BJ (cell line): ENCODE measurements around the gene URGCP. TPM values are rescaled to one million over a fixed set of nuclear protein-coding genes. Genes with fewer than 3 reads are reported as not detected.

ENCODE experiments used
- CTCF ChIA-PET: fragments of 350-600 bp; formaldehyde crosslinking; extraction: SDS; loops from one replicate; lab custom pipeline; 2021; ENCODE audit warnings: antibody characterized with exemption, inconsistent platforms; lab: Yijun Ruan, JAX
- POLR2A ChIA-PET: fragments of 300-600 bp; sonication (Branson Sonifier 250); formaldehyde crosslinking; extraction: SDS; loops from one replicate; lab custom pipeline; 2021; ENCODE audit warnings: antibody characterized with exemption; lab: Charles Lee
- DNase-seq: peaks from one replicate; pipeline ENCODE4 v3.0.0-alpha.2; 2011; ENCODE audit warnings: low read depth
- H3K27me3 ChIP-seq: 2 replicates; pipeline ENCODE4 v1.6.0; 2011; ENCODE audit warnings: low read length; ENCODE audit not compliant: control insufficient read depth, insufficient read depth
- H3K36me3 ChIP-seq: 2 replicates; pipeline ENCODE4 v1.5.1; 2011; ENCODE audit warnings: low read length; ENCODE audit not compliant: control insufficient read depth, insufficient read depth
- H3K4me3 ChIP-seq: 2 replicates; pipeline ENCODE4 v1.5.1; 2011; ENCODE audit warnings: low read depth, mild to moderate bottlenecking, control low read depth, low read length
- polyA plus RNA-seq: library from polyadenylated mRNA; depleted of rRNA; stranded (reverse); fragments of >200 nt; gene quantifications from 2 replicates; pipeline ENCODE4 v1.2.3, GENCODE V29; 2011
- TF ChIP-seq, protein P1 (sequence below): IDR thresholded peaks from 2 replicates; pipeline ENCODE4 v1.5.1; 2011; ENCODE audit warnings: low read depth, mild to moderate bottlenecking, control low read depth, inconsistent platforms, low read length, moderate library complexity; ENCODE audit not compliant: insufficient read depth

The URGCP gene
- polyA plus RNA-seq, 1 experiment = 41.6 TPM

- TF ChIP-seq, protein P1, sequence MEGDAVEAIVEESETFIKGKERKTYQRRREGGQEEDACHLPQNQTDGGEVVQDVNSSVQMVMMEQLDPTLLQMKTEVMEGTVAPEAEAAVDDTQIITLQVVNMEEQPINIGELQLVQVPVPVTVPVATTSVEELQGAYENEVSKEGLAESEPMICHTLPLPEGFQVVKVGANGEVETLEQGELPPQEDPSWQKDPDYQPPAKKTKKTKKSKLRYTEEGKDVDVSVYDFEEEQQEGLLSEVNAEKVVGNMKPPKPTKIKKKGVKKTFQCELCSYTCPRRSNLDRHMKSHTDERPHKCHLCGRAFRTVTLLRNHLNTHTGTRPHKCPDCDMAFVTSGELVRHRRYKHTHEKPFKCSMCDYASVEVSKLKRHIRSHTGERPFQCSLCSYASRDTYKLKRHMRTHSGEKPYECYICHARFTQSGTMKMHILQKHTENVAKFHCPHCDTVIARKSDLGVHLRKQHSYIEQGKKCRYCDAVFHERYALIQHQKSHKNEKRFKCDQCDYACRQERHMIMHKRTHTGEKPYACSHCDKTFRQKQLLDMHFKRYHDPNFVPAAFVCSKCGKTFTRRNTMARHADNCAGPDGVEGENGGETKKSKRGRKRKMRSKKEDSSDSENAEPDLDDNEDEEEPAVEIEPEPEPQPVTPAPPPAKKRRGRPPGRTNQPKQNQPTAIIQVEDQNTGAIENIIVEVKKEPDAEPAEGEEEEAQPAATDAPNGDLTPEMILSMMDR = no peak
- Histone ChIP-seq H3K36me3 (peaks cover 25% of the 10 kb centered on the region), H3K4me3 (no peak overlapping the region), H3K27me3 (no peaks in the 10 kb centered on the region)
- DNase-seq = no peak
- ChIA-PET CTCF (interaction anchor here (0.7 to 1.5 kb wide), 3 partner anchors 9 to 204 kb away, joined by 3 to 4 read pairs (median 4); partner anchors contain the start of gene MRPS24), POLR2A (no interaction called here)
Observed at GRCh38 chr7:43877968-43878864, 28.2 kb downstream of the URGCP start.

DNA sequence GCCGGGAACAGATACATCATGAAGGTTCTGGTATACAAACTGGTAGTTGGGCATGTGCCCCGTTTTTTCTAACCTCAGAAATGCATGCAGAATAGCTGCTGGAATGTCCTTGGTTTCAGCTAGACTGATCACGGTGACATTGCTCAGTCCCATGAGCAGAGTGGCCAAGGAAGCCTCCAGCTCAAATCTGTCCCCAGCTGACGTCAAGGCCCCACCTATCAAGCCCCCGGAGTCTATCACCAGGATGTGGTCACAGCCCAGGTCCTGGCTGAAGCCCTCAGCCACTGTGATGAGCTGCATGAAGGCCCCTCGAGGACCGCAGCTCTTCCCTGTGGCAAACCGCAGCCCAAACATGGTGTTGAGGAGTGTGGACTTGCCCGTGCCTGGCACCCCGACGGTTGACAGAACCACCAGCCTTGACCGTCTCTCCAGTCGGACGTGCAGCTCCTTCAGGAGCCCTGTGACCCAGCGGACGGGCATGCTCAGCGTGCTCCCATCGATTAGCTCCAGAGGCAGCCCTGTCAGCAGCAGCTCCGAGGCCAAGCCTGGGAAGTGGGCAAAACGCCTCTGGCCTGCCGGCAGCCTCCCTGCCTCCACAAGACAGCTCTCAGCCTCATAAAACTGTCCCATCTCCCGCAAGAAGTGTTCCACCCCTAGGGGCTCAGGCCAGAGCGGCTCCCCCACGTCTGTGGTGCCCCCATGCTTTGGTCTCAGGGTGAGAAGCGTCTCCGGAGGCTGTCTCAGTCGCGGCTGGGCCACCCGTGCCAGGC is 29.2 kb downstream of the URGCP start:
- POLR2A ChIA-PET = no interaction called here
- no peak for DNase-seq
- Histone ChIP-seq H3K27me3 (no peaks in the 10 kb centered on the region), H3K4me3 (no peak overlapping the region), H3K36me3 (peaks cover 25% of the 10 kb centered on the region)
- CTCF ChIA-PET = interaction anchor here (0.6 to 0.7 kb wide), 2 partner anchors 17 to 34 kb away, joined by 3 read pairs; no protein-coding TSS in a partner anchor
- TF ChIP-seq, protein P1 = no peak

GRCh38 chr7:43876241-43876640 is 30.2 kb downstream of the URGCP start:
- DNase-seq = no peak
- TF ChIP-seq, protein P1 = no peak
- CTCF ChIA-PET = no interaction called here
- no peaks in the 10 kb centered on the region for H3K27me3 ChIP-seq
- H3K4me3 ChIP-seq = no peak overlapping the region
- H3K36me3 ChIP-seq = peaks cover 25% of the 10 kb centered on the region
- POLR2A ChIA-PET = no interaction called here

DNA sequence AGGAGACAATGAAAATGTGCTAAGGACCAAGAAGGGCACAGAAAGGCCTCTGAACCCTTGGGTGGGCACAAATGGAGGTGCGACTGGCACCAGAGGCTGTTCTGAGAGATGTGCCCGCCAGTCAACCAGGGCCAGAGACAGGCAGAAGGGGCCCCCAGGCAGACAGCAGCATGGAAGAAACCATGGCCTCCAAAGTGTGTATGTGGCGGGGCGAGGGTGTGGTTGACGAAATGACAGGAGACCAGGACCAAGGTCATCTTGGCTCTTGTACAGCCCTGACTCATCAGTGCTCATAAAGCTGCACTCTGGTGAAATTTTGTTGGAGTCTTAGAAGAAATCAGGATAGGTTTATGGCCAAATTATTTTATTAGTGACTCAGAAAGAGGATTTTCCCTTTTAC is 33.1 kb downstream of the URGCP start:
- TF ChIP-seq, protein P1 = no peak
- H3K36me3 ChIP-seq = peaks cover 23% of the 10 kb centered on the region
- CTCF ChIA-PET = no interaction called here
- H3K27me3 ChIP-seq = no peaks in the 10 kb centered on the region
- no peak overlapping the region for H3K4me3 ChIP-seq
- POLR2A ChIA-PET = no interaction called here
- peak; percentile 92 for DNase-seq
